Psoas muscle (tissue), 8 donors: ENCODE results near the gene TSHZ2. TPM values are rescaled to one million over a fixed set of nuclear protein-coding genes. Genes with fewer than 3 reads are reported as not detected.
"Not testable (repeated sequence)": the region's sequence is repeated elsewhere in the genome, so short reads cannot be mapped to it uniquely, and the experiment has no call there.

ENCODE experiments used
- ATAC-seq, 4 donors: fragments of 200-7000 bp; cut with Tn5 transposase; one replicate each; pipeline ENCODE4 v1.9.1; 2020; ENCODE audit warnings: moderate library complexity in 3 of 4, mild to moderate bottlenecking in 2 of 4
- DNase-seq, 2 donors: peaks; one replicate each; pipeline ENCODE4 v3.0.0-alpha.2; 2020
- H3K27ac ChIP-seq: fragments of 200-600 bp; one replicate; pipeline ENCODE4 v1.8.0; 2022
- H3K27me3 ChIP-seq, 3 donors: fragments of 200-600 bp in 1 of 3; one replicate each; pipeline versions ENCODE4 v1.6.1 to v1.8.0; 2013 to 2022; ENCODE audit warnings: low read length in 2 of 3, mild to moderate bottlenecking in 2 of 3, moderate library complexity in 1 of 3; ENCODE audit not compliant: insufficient read depth in 3 of 3
- H3K36me3 ChIP-seq, 2 donors: fragments of 200-600 bp in 1 of 2; one replicate each; pipeline versions ENCODE4 v1.6.1 to v1.8.0; 2013 to 2022; ENCODE audit warnings: low read depth in 1 of 2, mild to moderate bottlenecking in 1 of 2, moderate library complexity in 1 of 2; ENCODE audit not compliant: insufficient read depth in 1 of 2
- H3K4me1 ChIP-seq: fragments of 200-600 bp; one replicate; pipeline ENCODE4 v1.8.0; 2022
- H3K4me3 ChIP-seq: fragments of 200-600 bp; one replicate; pipeline ENCODE4 v1.8.0; 2022; ENCODE audit warnings: mild to moderate bottlenecking
- H3K9me3 ChIP-seq: fragments of 200-600 bp; one replicate; pipeline ENCODE4 v1.8.0; 2022
- CTCF ChIP-seq: fragments of 200-600 bp; IDR thresholded peaks from one replicate; pipeline ENCODE4 v1.8.0; 2022; ENCODE audit warnings: antibody characterized with exemption
- WGBS, 3 donors: extraction: QIAGEN DNeasy Blood & Tissue Kit; methylation state at CpG; one replicate each; pipeline versions ENCODE4 v1.1.6 to v1.1.7; 2013; 5-methylcytosine and 5-hydroxymethylcytosine counted together
- intact Hi-C, 2 donors: fragments of 100-400 bp; cut with DNase I; formaldehyde crosslinking; loops; one replicate each; pipeline versions ENCODE4 v1.11.0 to v1.14.2; 2022
- polyA plus RNA-seq, 3 donors: library from polyadenylated mRNA; stranded (reverse); fragments of 200-250 nt; gene quantifications; one replicate each; pipeline ENCODE4 v1.2.3, GENCODE V29; 2013
- total RNA-seq, 4 donors: library from RNA; stranded (reverse); fragmentation: NEBNext Ultra II Directional in 2 of 4; extraction: Animal tissue kit (Norgen Biotek cat#: 25700) in 2 of 4; gene quantifications; one replicate each; pipeline versions ENCODE4 v1.2.1 to v1.2.4, GENCODE V29; 2021 to 2023
- donor health status: healthy with polysubstance abuse.
- donor health status: DM: no; HTN: no; CAD: no; lungs with moderate emphysema.
- donor health status: Bipolar disorder and iron deficiency.
- donor health status: healthy.
- donor health status: DM: yes; HTN: yes; CAD: no.
- donor health status: DM: no; HTN: no; CAD: no.
- donor health status: DM: no; HTN: no; CAD: no.
- donor health status: DM: yes; HTN: yes; CAD: no.

Gene TSHZ2
- total and polyA plus RNA-seq, 7 donors, result 0.39 to 7.5 (median 1.9) TPM

GRCh38 chr20:53454675-53455276 lies 482.6 kb downstream of the TSHZ2 start:
- Histone ChIP-seq H3K27me3 (no peaks in the 10 kb centered on the region), H3K36me3 (no peaks in the 10 kb centered on the region), H3K27ac (no peak overlapping the region), H3K9me3 (peaks cover 2% of the 10 kb centered on the region), H3K4me3 (no peak overlapping the region), H3K4me1 (no peaks in the 10 kb centered on the region)
- WGBS, 3 donors, result 85 to 92% (median 88%) methylated on average over 6 of the region's 6 CpGs
- DNase-seq (no peak), ATAC-seq (no peak)
- no peak for TF ChIP-seq CTCF
- intact Hi-C loops, result no loop called here

- H3K36me3 ChIP-seq, result no peaks in the 10 kb centered on the region
- DNase-seq, result no peak
- no peak for TF ChIP-seq CTCF
- H3K27me3 ChIP-seq, result peaks cover 0 to 2% (median 0%) of the 10 kb centered on the region in 3 donors
- H3K4me1 ChIP-seq, result no peaks in the 10 kb centered on the region
- 80 to 86% (median 82%) methylated on average over 6 of the region's 6 CpGs for WGBS, 3 donors
- no peak for ATAC-seq
- no peak overlapping the region for H3K4me3 ChIP-seq
- intact Hi-C loops, result no loop called here
- H3K27ac ChIP-seq, result no peak overlapping the region
- no peaks in the 10 kb centered on the region for H3K9me3 ChIP-seq
Observed at GRCh38 chr20:53463101-53463972, 491.2 kb downstream of the TSHZ2 start.

DNA sequence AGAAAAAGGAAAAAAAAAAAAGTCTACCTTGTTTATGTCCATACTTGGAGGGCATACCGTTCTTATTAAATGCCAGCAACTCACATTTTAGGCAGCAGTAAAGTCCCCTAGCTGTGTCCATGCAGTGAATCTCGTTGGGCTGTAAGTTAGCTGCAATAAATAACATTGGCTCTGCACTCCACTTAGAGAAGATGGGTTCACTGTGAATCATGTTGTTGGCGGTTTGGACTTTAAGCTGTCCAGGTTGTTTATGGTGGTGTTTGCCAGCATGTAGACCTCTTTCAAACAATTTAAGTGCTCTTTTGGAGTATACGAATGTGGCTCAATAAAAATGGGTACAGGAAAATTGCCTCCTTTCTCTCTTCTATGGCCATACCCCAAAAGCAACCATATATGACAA lies 494.1 kb downstream of the TSHZ2 start:
- no peak overlapping the region for H3K27ac ChIP-seq
- WGBS, 3 donors, result 48 to 60% (median 55%) methylated on average over 4 of the region's 4 CpGs
- DNase-seq (no peak), ATAC-seq (no peak)
- H3K4me3 ChIP-seq, result no peak overlapping the region
- H3K4me1 ChIP-seq, result no peaks in the 10 kb centered on the region
- no peaks in the 10 kb centered on the region for H3K36me3 ChIP-seq
- peaks cover 0 to 3% (median 0%) of the 10 kb centered on the region in 3 donors for H3K27me3 ChIP-seq
- no peaks in the 10 kb centered on the region for H3K9me3 ChIP-seq
- intact Hi-C loops, result no loop called here
- no peak for TF ChIP-seq CTCF

GRCh38 chr20:53468587-53468986 lies 496.4 kb downstream of the TSHZ2 start:
- peaks cover 0 to 3% (median 0%) of the 10 kb centered on the region in 3 donors for H3K27me3 ChIP-seq
- H3K4me3 ChIP-seq, result no peak overlapping the region
- DNase-seq (no peak), ATAC-seq (no peak)
- no peaks in the 10 kb centered on the region for H3K36me3 ChIP-seq
- intact Hi-C loops, result no loop called here
- no peak for TF ChIP-seq CTCF
- no peaks in the 10 kb centered on the region for H3K9me3 ChIP-seq
- no peak overlapping the region for H3K27ac ChIP-seq
- WGBS, 3 donors, result 76 to 79% (median 77%) methylated on average over 5 of the region's 5 CpGs
- H3K4me1 ChIP-seq, result no peaks in the 10 kb centered on the region

DNA sequence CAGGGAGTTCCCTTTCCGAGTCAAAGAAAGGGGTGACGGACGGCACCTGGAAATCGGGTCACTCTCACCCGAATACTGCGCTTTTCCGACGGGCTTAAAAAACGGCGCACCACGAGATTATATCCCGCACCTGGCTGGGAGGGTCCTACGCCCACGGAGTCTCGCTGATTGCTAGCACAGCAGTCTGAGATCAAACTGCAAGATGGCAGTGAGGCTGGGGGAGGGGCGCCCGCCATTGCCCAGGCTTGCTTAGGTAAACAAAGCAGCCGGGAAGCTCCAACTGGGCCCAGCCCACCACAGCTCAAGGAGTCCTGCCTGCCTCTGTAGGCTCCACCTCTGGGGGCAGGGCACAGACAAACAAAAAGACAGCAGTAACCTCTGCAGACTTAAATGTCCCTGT lies 500.7 kb downstream of the TSHZ2 start:
- H3K27me3 ChIP-seq, ATAC-seq, H3K27ac ChIP-seq: not testable (repeated sequence)

More for the DNA sequence above, 500.7 kb downstream of the TSHZ2 start:
- H3K36me3 ChIP-seq, intact Hi-C loops, DNase-seq, H3K9me3 ChIP-seq, H3K4me3 ChIP-seq, H3K4me1 ChIP-seq: not testable (repeated sequence)
- 86 to 90% (median 87%) methylated on average over 7 to 18 of the region's 18 CpGs for WGBS, 3 donors
